CD4-positive, alpha-beta T cell treated with Interleukin-15 for 4 hours (primary cell): ENCODE measurements around the gene STK16.

Source experiments
- DNase-seq: peaks from one replicate; pipeline ENCODE4 v3.0.0-alpha.2; 2020; ENCODE audit warnings: low spot score

Gene STK16

GRCh38 chr2:219287580-219288265, 42.4 kb downstream of the STK16 start:
- DNase-seq, result no peak

- no peak for DNase-seq
Observed at GRCh38 chr2:219289195-219289536, 43.9 kb downstream of the STK16 start.

GRCh38 chr2:219289537-219290361, 44.5 kb downstream of the STK16 start:
- DNase-seq, result no peak

GRCh38 chr2:219290381-219291171, 45.3 kb downstream of the STK16 start:
- no peak for DNase-seq

GRCh38 chr2:219291394-219291793, 46.1 kb downstream of the STK16 start:
- no peak for DNase-seq

- DNase-seq, result no peak
Observed at GRCh38 chr2:219291910-219292490, 46.7 kb downstream of the STK16 start.

GRCh38 chr2:219292616-219293015, 47.3 kb downstream of the STK16 start:
- no peak for DNase-seq

- no peak for DNase-seq
Observed at GRCh38 chr2:219293736-219294231, 48.5 kb downstream of the STK16 start.

- DNase-seq, result peak; percentile 92
Observed at GRCh38 chr2:219294356-219295351, 49.4 kb downstream of the STK16 start.

- DNase-seq, result no peak
Observed at GRCh38 chr2:219296142-219296541, 50.9 kb downstream of the STK16 start.

- DNase-seq, result no peak
Observed at GRCh38 chr2:219296631-219297391, 51.5 kb downstream of the STK16 start.

GRCh38 chr2:219297766-219298456, 52.6 kb downstream of the STK16 start:
- no peak for DNase-seq

- peak; percentile 89 for DNase-seq
Observed at GRCh38 chr2:219298759-219299371, 53.6 kb downstream of the STK16 start.

GRCh38 chr2:219299372-219299760, 54.1 kb downstream of the STK16 start:
- DNase-seq, result no peak
